SK-N-SH treated with all-trans-retinoic acid at 6 μM for 48 hours (cell line): ENCODE measurements around the gene PDGFD.

Experiments
- ATAC-seq: fragments of 200-7000 bp; cut with Tn5 transposase; 3 replicates; pipeline ENCODE4 v1.9.1; 2020; ENCODE audit warnings: mild to moderate bottlenecking, moderate library complexity
- ARNTL ChIP-seq: fragments of 450-650 bp; formaldehyde crosslinking; IDR thresholded peaks from 2 replicates; pipeline ENCODE4 v1.5.0; 2020; ENCODE audit warnings: low read depth, mild to moderate bottlenecking, moderate library complexity, borderline replicate concordance
- BACH2 ChIP-seq: fragments of 250-450 bp; sonication (Bioruptor Pico); IDR thresholded peaks from 2 replicates; pipeline ENCODE4 v1.9.0; 2021; ENCODE audit warnings: mild to moderate bottlenecking, borderline replicate concordance
- CSDC2 ChIP-seq: fragments of 250-450 bp; sonication (Bioruptor Pico); IDR thresholded peaks from 2 replicates; pipeline ENCODE4 v1.5.0; 2020; ENCODE audit warnings: mild to moderate bottlenecking, moderate library complexity
- ESRRG ChIP-seq: fragments of 250-450 bp; sonication (Bioruptor Pico); IDR thresholded peaks from 2 replicates; pipeline ENCODE4 v1.6.1; 2021; ENCODE audit warnings: mild to moderate bottlenecking
- GLIS3 ChIP-seq: fragments of 250-450 bp; sonication (Bioruptor Pico); IDR thresholded peaks from 2 replicates; pipeline ENCODE4 v1.5.0; 2020; ENCODE audit warnings: mild to moderate bottlenecking, moderate library complexity
- ISL1 ChIP-seq: fragments of 250-450 bp; sonication (Bioruptor Pico); IDR thresholded peaks from 2 replicates; pipeline ENCODE4 v2.1.2; 2022; ENCODE audit warnings: mild to moderate bottlenecking, moderate library complexity
- OSR1 ChIP-seq: fragments of 250-450 bp; sonication (Bioruptor Pico); IDR thresholded peaks from 2 replicates; pipeline ENCODE4 v1.8.0; 2022; ENCODE audit warnings: moderate library complexity, mild to moderate bottlenecking, inconsistent platforms
- PPARA ChIP-seq: fragments of 250-450 bp; sonication (Bioruptor Pico); IDR thresholded peaks from 2 replicates; pipeline ENCODE4 v1.5.0; 2020; ENCODE audit warnings: mild to moderate bottlenecking, borderline replicate concordance
- RARB ChIP-seq: fragments of 250-450 bp; sonication (Bioruptor Pico); IDR thresholded peaks from 2 replicates; pipeline ENCODE4 v1.8.0; 2021; ENCODE audit warnings: mild to moderate bottlenecking, moderate library complexity
- SNAI2 ChIP-seq: fragments of 250-450 bp; sonication (Bioruptor Pico); IDR thresholded peaks from 2 replicates; pipeline ENCODE4 v1.5.0; 2020; ENCODE audit warnings: mild to moderate bottlenecking, moderate library complexity
- TCF4 ChIP-seq: fragments of 250-450 bp; sonication (Bioruptor Pico); IDR thresholded peaks from 2 replicates; pipeline ENCODE4 v1.8.0; 2021; ENCODE audit warnings: mild to moderate bottlenecking, moderate library complexity, borderline replicate concordance
- TOX ChIP-seq: fragments of 250-450 bp; sonication (Bioruptor Pico); IDR thresholded peaks from 2 replicates; pipeline ENCODE4 v1.8.0; 2021; ENCODE audit warnings: mild to moderate bottlenecking, moderate library complexity, borderline replicate concordance
- ZC3H10 ChIP-seq: fragments of 250-450 bp; sonication (Bioruptor Pico); IDR thresholded peaks from 2 replicates; pipeline ENCODE4 v1.5.1; 2021; ENCODE audit warnings: mild to moderate bottlenecking, moderate library complexity
- ZFP3 ChIP-seq: fragments of 250-450 bp; sonication (Bioruptor Pico); IDR thresholded peaks from 2 replicates; pipeline ENCODE4 v1.5.0; 2020; ENCODE audit warnings: mild to moderate bottlenecking, moderate library complexity
- ZFP30 ChIP-seq: fragments of 450-650 bp; formaldehyde crosslinking; IDR thresholded peaks from 2 replicates; pipeline ENCODE4 v1.5.0; 2022; ENCODE audit warnings: mild to moderate bottlenecking, moderate library complexity
- ZNF565 ChIP-seq: fragments of 450-650 bp; formaldehyde crosslinking; conservative IDR thresholded peaks from 2 replicates; pipeline ENCODE4 v1.5.0; 2020; ENCODE audit warnings: low read depth, mild to moderate bottlenecking, moderate library complexity
- ZNF70 ChIP-seq: fragments of 450-650 bp; formaldehyde crosslinking; IDR thresholded peaks from 2 replicates; pipeline ENCODE4 v1.5.0; 2020; ENCODE audit warnings: mild to moderate bottlenecking, moderate library complexity
- ZNF8 ChIP-seq: fragments of 450-650 bp; formaldehyde crosslinking; IDR thresholded peaks from 2 replicates; pipeline ENCODE4 v1.5.0; 2020; ENCODE audit warnings: mild to moderate bottlenecking, moderate library complexity
- TF ChIP-seq, protein P1 (sequence below): fragments of 250-450 bp; sonication (Bioruptor Pico); IDR thresholded peaks from 2 replicates; pipeline ENCODE4 v1.5.1; 2021; ENCODE audit warnings: mild to moderate bottlenecking, moderate library complexity
- TF ChIP-seq, protein P2 (sequence below): fragments of 250-450 bp; sonication (Bioruptor Pico); IDR thresholded peaks from 2 replicates; pipeline ENCODE4 v1.8.0; 2021; ENCODE audit warnings: low read depth, mild to moderate bottlenecking, moderate library complexity, borderline replicate concordance
- TF ChIP-seq, protein P3 (sequence below): fragments of 250-450 bp; sonication (Bioruptor Pico); IDR thresholded peaks from 2 replicates; pipeline ENCODE4 v1.5.0; 2020; ENCODE audit warnings: mild to moderate bottlenecking, moderate library complexity
- TF ChIP-seq, protein P4 (sequence below): fragments of 250-450 bp; sonication (Bioruptor Pico); IDR thresholded peaks from 2 replicates; pipeline ENCODE4 v1.8.0; 2020; ENCODE audit warnings: mild to moderate bottlenecking, moderate library complexity, borderline replicate concordance

Gene PDGFD

DNA sequence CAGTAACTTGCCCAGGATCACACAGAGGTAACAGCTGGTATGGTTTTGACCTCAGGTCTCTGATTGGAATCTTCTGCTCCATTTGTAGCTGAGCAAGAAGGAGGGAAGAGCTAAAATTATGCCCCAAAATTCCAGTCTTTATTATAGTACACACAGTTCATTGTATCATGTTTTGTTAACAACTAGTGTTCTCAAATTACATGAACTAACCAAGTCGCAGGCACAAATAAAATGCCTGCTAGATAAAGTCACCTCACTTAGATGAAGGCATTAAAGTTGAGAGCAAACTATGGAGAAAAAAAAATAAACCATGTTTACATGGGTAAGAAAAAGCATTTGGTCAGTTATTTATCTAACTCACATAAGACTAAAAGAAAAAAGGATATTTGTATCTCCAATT, 58.8 kb downstream of the PDGFD start:
- ATAC-seq: peak; percentile 28; the same call in 2 of the 3 replicates
- TF ChIP-seq ZNF565 (CRISPR knock-in tag) (no peak), CSDC2 (CRISPR knock-in tag) (no peak)
- TF ChIP-seq, protein P1, sequence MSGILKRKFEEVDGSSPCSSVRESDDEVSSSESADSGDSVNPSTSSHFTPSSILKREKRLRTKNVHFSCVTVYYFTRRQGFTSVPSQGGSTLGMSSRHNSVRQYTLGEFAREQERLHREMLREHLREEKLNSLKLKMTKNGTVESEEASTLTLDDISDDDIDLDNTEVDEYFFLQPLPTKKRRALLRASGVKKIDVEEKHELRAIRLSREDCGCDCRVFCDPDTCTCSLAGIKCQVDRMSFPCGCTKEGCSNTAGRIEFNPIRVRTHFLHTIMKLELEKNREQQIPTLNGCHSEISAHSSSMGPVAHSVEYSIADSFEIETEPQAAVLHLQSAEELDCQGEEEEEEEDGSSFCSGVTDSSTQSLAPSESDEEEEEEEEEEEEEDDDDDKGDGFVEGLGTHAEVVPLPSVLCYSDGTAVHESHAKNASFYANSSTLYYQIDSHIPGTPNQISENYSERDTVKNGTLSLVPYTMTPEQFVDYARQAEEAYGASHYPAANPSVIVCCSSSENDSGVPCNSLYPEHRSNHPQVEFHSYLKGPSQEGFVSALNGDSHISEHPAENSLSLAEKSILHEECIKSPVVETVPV (CRISPR knock-in tag): no peak

DNA sequence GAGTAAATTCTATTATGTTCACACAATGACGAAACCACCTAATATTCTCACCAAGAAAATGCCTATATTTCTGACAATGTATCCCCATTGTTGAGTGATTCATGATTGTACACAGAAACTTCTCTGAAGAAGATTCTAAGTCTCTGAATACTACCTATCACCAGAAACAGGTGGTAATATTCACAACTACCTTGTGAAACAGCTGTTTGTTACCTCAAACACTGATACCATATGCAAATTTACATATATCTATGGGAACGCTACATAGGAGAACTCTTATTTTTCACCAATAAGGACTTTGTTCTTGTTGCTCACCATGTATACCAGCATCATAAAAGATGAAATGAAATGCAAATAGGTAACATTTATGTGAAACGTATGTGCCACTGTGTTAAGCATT, 59.3 kb downstream of the PDGFD start:
- TF ChIP-seq CSDC2 (CRISPR knock-in tag) (no peak), ZFP30 (no peak), ARNTL (CRISPR knock-in tag) (no peak), TCF4 (no peak), PPARA (no peak)
- no peak for ATAC-seq

DNA sequence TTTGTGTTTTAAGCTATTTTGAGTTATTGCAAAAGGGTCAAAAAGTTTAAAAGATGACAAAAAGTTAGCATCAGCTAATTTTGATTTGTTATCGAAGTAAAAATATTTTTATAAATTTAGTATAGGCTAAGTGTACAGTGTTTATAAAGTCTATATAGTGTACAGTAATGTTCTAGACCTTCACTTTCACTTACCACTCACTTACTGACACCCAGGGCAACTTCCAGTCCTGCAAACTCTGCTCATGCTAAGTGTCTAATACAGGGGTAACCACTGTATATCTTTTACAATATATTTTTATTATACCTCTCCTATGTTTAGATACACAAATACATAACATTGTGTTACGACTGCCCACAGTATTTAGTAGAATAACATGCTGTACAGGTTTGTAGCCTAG, 59.7 kb downstream of the PDGFD start:
- ATAC-seq: no peak
- TF ChIP-seq ZNF8 (CRISPR knock-in tag) (no peak), CSDC2 (CRISPR knock-in tag) (no peak), ZC3H10 (CRISPR knock-in tag) (no peak), SNAI2 (CRISPR knock-in tag) (no peak), PPARA (no peak), TCF4 (no peak), ZNF565 (CRISPR knock-in tag) (no peak), ZFP3 (CRISPR knock-in tag) (no peak), RARB (no peak), OSR1 (CRISPR knock-in tag) (no peak), BACH2 (no peak), ESRRG (CRISPR knock-in tag) (no peak), TOX (CRISPR knock-in tag) (no peak), GLIS3 (CRISPR knock-in tag) (no peak)
- TF ChIP-seq, protein P2, sequence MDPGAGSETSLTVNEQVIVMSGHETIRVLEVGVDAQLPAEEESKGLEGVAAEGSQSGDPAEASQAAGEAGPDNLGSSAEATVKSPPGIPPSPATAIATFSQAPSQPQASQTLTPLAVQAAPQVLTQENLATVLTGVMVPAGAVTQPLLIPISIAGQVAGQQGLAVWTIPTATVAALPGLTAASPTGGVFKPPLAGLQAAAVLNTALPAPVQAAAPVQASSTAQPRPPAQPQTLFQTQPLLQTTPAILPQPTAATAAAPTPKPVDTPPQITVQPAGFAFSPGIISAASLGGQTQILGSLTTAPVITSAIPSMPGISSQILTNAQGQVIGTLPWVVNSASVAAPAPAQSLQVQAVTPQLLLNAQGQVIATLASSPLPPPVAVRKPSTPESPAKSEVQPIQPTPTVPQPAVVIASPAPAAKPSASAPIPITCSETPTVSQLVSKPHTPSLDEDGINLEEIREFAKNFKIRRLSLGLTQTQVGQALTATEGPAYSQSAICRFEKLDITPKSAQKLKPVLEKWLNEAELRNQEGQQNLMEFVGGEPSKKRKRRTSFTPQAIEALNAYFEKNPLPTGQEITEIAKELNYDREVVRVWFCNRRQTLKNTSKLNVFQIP (CRISPR knock-in tag): no peak
- TF ChIP-seq, protein P1 (CRISPR knock-in tag): no peak
- TF ChIP-seq, protein P3, sequence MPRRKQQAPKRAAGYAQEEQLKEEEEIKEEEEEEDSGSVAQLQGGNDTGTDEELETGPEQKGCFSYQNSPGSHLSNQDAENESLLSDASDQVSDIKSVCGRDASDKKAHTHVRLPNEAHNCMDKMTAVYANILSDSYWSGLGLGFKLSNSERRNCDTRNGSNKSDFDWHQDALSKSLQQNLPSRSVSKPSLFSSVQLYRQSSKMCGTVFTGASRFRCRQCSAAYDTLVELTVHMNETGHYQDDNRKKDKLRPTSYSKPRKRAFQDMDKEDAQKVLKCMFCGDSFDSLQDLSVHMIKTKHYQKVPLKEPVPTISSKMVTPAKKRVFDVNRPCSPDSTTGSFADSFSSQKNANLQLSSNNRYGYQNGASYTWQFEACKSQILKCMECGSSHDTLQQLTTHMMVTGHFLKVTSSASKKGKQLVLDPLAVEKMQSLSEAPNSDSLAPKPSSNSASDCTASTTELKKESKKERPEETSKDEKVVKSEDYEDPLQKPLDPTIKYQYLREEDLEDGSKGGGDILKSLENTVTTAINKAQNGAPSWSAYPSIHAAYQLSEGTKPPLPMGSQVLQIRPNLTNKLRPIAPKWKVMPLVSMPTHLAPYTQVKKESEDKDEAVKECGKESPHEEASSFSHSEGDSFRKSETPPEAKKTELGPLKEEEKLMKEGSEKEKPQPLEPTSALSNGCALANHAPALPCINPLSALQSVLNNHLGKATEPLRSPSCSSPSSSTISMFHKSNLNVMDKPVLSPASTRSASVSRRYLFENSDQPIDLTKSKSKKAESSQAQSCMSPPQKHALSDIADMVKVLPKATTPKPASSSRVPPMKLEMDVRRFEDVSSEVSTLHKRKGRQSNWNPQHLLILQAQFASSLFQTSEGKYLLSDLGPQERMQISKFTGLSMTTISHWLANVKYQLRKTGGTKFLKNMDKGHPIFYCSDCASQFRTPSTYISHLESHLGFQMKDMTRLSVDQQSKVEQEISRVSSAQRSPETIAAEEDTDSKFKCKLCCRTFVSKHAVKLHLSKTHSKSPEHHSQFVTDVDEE (CRISPR knock-in tag): no peak
- TF ChIP-seq, protein P4, sequence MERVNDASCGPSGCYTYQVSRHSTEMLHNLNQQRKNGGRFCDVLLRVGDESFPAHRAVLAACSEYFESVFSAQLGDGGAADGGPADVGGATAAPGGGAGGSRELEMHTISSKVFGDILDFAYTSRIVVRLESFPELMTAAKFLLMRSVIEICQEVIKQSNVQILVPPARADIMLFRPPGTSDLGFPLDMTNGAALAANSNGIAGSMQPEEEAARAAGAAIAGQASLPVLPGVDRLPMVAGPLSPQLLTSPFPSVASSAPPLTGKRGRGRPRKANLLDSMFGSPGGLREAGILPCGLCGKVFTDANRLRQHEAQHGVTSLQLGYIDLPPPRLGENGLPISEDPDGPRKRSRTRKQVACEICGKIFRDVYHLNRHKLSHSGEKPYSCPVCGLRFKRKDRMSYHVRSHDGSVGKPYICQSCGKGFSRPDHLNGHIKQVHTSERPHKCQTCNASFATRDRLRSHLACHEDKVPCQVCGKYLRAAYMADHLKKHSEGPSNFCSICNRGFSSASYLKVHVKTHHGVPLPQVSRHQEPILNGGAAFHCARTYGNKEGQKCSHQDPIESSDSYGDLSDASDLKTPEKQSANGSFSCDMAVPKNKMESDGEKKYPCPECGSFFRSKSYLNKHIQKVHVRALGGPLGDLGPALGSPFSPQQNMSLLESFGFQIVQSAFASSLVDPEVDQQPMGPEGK (CRISPR knock-in tag): no peak

DNA sequence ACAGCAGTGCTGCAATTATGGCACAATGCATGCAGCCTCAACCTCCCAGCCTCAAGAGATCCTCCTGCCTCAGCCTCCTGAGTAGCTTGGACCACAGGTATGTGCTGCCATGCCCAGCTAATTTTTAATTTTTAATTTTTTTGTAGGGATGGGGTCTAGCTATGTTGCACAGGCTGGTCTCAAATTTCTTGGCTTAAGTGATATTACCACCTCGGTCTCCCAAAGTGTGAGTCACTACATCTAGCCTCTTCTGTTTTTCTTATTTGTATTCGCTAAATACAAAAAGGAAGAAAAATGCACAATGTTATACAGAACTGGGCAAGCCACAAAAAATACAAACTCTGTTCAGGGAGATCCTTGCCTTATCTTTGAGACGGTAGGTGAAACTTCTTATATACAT, 65.4 kb downstream of the PDGFD start:
- no peak for TF ChIP-seq RARB
- TF ChIP-seq ARNTL (CRISPR knock-in tag): no peak
- TF ChIP-seq GLIS3 (CRISPR knock-in tag): no peak
- no peak for TF ChIP-seq TOX (CRISPR knock-in tag)
- TF ChIP-seq ZNF70 (CRISPR knock-in tag): no peak
- TF ChIP-seq BACH2: no peak
- no peak for TF ChIP-seq ISL1 (CRISPR knock-in tag)
- no peak for TF ChIP-seq ZFP3 (CRISPR knock-in tag)
- TF ChIP-seq ZNF565 (CRISPR knock-in tag): no peak
- no peak for TF ChIP-seq ESRRG (CRISPR knock-in tag)
- TF ChIP-seq, protein P4 (CRISPR knock-in tag): no peak
- TF ChIP-seq OSR1 (CRISPR knock-in tag): no peak
- TF ChIP-seq CSDC2 (CRISPR knock-in tag): no peak
- TF ChIP-seq, protein P1 (CRISPR knock-in tag): no peak
- no peak for TF ChIP-seq ZC3H10 (CRISPR knock-in tag)
- ATAC-seq: no peak
